ENCODE measurements around the gene DNAJB1.
A peak's percentile ranks its signal among the peaks of the same experiment; 100 is the strongest.
"Not testable (repeated sequence)": the region's sequence is repeated elsewhere in the genome, so short reads cannot be mapped to it uniquely, and the experiment has no call there.

DNAJB1 gene

DNA sequence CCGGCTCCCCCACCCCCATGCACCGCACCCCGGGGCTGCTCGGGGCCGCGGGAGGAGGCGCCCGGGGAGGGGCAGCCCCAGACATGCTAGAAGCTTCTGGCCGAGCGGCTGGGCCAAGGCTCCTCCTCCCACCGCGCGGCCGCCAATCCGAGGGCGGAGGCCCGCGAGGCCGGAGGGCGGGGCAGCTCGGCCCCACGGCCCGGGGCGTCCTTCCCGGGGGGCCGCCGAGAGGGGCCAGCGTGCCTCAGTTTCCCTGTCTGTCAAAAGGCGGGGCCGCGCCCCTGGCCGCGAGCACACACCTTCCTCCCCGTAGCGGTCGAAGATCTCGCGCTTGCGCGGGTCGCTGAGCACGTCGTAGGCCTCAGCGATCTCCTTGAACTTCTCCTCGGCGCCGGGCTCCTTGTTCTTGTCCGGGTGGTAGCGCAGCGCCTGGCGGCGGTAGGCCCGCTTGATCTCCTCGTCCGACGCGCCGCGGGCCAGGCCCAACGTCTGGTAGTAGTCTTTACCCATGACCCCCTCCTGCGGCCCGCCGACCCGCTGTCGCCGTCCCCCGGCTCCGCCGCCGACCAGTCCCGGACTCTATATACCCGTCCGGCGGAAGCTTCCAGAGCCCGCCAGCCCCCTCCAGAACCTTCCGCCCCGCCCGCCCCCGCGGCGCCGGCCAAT, at the start of gene DNAJB1:
TSS of gene DNAJB1 (minus strand) at position 558 of the 666 bp plus-strand sequence. CDS start at position 510, 48 bp downstream.
- peak; percentile 88 for DNase-seq (ENCODE audit: insufficient read length, low spot score)
- no peak for FAIRE-seq

DNA sequence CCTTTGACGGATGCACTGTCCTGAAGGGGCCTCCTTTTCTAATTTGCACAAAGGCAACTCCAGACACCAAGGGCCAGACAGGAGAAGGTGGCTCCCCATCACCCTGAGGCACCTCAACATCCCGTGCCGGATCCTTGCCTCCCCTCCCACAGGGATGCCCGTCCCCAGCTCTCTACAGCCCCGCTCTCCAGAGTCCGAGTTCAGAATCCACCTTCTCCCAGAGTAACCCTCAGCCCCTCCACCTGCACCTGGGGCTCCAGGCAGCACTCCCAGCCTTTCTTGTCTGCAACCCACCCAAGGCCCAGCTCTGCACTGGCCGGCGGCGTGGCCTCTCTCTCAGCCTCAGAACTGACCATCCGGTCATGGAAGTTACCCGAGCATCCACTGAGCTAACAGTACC, 48.9 kb upstream of the DNAJB1 start:
- DNase-seq (ENCODE audit: insufficient read length, low spot score) (no peak), FAIRE-seq (no peak)

DNA sequence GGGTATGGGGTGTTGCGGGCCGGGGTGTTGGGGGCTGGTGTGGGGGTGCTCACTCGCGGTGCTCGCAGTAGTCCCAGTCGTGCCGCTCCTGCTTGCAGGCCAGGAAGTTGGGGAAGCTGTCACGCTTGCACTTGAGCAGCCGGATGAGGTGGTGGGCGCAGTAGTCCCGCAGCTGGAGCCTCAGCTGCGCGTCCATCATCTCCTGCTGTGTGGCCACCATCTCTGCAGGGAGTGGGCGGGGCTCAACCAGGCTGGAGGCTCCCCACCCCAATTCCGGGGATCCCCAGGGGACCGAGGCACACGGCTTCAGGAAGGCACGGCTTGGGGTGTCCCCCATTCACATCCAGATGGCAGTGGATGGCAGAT, 48.5 kb upstream of the DNAJB1 start:
- no peak for DNase-seq (ENCODE audit: insufficient read length, low spot score)
- FAIRE-seq, result no peak

DNA sequence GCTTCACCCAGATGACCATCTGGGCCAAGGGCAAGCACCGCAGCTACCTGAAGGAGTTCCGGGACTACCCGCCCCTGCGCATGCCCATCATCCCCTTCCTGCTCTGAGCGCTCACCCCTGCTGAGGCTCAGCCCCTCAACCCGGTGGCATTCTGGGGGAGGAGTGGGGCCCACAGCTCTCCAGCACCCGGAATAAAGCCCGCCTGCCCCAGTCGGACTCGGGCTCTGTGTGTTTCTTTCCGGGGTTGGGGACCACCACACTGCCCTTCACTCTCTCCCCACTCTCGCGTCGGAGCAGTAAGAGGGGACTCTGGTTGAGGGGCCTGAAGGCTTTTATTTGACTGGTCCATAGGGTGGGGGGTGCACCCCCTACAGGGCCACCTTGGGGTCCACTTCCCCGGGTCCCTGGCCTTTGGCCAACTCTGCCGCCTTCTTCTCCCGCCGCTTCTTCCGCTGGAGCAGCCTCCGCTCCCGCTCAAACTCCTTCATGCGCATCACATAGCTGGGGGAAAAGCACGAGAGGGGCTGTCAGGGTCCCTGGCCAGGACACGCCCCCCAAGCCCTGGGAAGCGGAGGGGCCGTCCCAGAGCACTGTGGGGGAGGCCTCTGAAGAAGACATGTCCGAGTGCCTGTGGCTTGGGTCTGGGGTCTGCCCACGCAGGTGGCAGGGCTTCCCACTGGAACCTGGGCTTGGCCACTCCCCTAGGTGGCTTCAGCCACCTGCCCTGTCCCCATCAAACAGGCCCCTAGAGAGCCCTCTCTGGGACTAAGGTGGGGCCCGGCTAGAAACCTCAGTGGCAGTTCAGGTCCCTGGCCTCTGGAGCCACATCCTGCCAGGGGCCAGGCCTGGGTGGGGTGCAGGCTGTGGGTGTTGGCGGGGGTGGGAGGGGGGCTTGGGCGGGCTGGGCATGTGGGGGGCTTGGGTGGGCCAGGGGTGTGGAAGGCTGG, 47.8 kb upstream of the DNAJB1 start:
- FAIRE-seq (no peak), DNase-seq (ENCODE audit: insufficient read length, low spot score) (no peak)

DNA sequence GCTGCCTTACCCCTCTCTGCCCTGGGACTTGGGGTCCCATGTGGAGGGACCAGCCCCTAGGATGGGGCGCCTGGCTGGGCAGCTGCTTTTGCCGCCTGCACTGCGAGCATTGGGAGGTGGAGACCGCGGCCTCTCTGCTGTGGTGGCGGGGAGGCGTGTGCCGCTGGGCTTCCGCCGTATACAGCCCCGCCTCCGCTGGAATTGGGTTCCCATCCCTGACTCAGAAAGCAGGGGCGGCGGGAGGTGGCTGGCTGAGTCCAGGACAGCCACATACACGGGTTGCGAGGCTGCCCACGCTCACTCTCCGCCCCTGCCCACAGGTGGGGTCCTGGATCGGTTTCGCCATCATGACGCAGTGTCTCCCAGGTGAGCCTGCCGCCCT, 47.1 kb upstream of the DNAJB1 start:
- DNase-seq (ENCODE audit: insufficient read length, low spot score) (no peak), FAIRE-seq (no peak)

DNA sequence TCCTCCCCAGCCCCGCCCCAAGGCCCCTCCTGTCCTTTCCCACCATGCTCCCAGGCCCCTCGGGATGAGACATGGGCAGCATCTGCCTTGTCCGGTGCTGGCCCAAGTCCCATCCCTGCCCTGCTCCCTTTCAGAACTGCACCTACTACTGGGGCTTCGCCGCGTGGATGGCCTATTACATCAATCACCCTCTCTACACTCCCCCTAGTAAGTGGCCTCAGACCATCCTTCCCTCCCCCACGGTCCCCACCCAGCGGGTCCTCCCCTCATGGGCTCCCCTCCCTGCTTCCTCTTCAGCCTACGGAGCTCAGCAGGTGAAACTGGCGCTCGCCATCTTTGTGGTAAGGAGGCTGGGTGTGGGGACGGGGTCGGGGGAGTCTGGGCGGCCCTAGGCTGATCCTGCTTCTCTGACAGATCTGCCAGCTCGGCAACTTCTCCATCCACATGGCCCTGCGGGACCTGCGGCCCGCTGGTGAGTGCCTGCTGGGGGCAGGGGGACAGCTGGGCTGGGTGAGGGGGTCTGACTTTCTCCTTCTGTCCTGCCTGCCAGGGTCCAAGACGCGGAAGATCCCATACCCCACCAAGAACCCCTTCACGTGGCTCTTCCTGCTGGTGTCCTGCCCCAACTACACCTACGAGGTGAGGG, 46.6 kb upstream of the DNAJB1 start:
- FAIRE-seq; DNase-seq (ENCODE audit: insufficient read length, low spot score): not testable (repeated sequence)

DNA sequence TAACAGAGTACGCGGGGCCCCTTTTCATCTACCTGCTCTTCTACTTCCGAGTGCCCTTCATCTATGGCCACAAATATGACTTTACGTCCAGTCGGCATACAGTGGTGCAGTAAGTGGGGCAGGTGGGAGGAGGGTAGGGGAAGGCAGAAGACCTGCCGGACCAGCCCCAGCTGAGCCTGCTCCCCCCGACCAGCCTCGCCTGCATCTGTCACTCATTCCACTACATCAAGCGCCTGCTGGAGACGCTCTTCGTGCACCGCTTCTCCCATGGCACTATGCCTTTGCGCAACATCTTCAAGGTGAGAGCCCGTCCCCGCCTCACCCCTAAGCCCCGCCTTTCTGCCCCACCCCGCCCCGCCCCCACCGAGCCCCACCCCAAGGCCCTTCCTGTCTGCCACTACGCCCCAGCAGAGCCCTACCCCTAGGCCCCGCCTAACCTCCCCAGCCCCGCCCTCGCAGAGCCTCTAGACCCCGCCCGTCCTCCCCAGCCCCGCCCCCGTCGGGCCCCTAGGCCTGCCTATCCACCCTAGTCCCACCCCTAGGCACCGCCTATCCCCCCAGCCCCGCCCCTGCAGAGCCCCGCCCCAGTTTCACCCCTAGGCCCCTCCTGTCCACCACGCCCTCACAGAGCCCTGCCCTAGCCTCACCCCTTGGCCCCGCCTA, 45.9 kb upstream of the DNAJB1 start:
- DNase-seq (ENCODE audit: insufficient read length, low spot score) (peak; percentile 50), FAIRE-seq (no peak)

DNA sequence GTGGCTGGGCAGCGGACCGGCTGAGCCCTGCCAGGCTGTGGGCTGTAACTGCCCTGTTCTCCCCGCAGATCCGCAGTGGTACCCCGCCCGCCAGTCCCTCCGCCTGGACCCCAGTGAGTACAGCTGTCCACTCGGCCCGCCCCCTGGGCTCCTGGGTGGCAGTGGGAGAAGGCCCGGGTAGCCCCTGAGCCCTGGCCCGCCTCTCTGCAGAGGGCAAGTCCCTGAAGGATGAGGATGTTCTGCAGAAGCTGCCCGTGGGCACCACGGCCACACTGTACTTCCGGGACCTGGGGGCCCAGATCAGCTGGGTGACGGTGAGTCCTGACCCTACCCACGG, 45.4 kb upstream of the DNAJB1 start:
- DNase-seq (ENCODE audit: insufficient read length, low spot score) (no peak), FAIRE-seq (no peak)

DNA sequence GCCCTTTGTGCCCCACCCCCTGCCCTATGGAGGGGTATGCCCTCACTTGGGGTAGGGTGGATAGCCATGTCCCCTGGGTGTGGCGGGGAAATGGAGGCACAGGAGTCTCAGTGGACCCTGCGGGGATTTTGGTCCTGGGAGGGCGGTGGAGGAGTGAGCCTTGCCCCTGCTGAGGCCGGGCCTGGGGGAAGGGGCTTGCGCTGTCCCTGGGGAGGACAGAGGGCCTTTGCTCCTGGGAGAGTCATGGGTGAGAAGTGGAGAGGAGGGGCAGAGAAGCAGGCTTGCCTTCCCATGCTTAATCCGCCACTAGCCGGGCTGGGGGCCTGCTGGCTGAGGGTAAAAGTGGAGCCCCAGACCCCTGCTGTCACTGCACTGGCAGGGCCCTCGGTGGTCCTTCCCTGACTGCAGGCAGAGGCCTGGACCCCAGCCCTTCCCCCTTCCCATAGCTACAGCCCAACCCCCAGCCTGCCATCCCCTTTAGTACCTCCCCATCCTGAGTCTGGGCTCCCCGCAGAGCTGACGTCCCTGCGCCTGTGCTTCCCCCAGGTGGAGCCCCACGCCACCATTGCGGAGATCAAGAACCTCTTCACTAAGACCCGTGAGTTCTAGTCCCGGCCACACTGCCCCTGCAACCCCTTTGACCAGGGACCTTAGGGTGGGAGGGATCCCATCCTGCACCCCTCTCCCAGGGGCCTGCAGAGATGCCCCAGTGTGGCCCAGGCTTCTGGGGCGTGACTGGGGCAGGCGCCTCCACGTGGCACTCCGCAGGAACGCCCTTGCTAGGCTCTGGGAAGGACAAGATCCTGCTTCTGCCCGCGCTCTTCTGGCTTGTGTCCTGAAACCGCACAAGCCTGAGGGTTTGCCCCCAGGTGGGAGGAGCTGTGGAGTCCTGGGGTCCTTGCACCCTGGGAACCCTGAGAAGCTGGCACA, 44.7 kb upstream of the DNAJB1 start:
- no peak for DNase-seq (ENCODE audit: insufficient read length, low spot score)
- FAIRE-seq, result no peak

DNA sequence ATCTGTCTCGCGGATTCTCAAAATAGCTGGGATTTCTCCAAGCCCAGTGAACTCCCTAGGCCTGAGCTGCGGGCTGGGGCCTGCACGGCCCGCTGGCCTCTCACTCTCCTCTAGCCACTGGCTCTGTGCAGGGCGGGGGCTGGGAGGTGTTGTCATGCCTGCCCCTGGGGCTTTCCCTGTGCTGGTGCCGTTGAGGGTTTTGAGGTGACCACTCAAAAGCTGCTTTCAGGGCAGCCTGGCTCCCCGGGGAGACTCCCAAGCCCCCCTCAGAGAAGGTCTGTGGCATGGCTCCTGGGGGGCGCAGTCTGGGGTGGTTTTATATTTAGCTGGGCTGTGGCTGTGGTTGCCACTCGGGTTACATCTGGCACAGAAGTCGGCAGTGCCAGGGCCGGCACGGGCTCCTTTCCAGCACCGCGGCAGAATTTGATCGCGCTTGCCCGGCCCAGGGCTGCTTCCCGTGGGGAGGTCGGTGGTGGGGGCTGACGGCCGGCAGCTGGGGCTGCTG, 43.7 kb upstream of the DNAJB1 start:
- DNase-seq (ENCODE audit: insufficient read length, low spot score), result no peak
- FAIRE-seq, result no peak

DNA sequence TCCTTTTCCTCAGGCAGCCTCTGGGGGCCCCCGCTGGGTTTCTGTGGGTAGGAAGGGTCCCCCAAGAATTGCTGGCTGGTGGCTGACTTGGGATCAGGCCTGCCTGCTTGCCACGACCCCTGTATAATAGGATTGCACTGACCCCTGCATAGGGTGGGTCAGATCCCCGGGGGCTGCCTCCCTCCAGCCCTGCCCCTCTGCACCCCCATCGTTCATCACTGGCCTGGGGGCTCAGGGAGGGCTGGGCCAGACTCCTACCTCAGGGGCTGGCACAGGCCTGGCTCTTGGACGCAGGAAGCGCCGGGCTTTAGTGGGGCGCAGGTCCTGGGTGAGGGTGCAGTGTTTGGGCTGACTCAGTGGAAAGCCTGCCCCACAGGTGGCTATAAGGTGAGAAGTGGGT, 43.1 kb upstream of the DNAJB1 start:
- FAIRE-seq, result no peak
- no peak for DNase-seq (ENCODE audit: insufficient read length, low spot score)

DNA sequence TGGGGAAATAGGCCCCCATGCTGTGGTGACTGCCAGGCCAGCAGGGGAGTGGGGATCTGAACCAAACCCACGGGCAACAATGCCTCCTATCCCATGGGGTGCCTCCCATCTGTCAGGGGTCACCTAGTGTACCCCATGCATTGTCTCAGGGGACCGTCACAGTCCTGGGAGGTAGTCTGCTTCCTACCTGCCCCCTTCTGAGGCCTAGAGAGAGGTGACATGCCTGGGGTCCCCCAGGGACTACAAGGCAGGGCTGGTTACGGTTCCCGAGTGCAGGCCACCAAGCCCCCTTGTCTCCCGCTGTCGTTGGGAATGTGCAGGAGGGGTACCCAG, 42.5 kb upstream of the DNAJB1 start:
- FAIRE-seq (no peak), DNase-seq (ENCODE audit: insufficient read length, low spot score) (no peak)

DNA sequence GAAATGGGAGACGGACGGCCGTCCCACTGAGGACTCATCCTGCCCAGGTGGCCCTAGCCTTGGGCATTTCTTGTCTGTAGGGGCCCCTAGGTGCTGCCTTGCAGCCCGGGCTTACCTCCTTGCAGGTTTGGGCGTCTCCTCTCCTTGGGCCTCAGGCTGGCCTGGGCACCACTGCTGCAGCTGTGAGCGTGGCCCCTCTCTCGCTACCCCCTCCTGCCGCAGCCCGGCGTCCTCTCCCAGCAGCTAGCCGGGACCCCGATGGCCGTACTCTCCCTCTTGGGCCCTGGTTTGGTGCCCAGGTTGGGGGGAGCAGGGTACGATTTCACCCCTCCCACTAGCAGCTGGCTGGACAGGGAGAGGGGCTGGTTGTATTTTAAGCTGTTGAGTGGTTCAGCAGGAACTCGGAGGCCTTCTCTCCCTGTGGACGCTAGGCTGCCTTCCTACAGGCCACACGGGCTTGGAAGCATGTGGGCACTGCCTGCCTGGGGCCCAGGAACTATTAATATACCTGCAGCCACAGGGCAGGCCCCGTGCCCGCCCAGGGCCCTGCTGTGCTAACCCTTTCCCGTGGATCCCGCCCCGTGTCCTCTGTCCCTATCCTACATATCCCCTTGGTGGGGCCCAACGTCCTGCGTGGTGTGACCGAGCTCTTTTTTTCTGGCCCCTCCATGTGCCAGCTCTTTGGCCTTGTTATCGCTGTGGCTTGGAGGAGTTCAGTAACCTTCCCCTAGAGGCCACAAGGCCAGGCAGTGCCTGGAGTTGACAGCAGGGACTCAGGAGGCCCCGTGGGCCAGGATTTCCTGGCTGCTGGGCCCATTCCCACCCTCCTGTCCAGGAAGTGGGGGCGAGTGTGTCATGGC, 41.9 kb upstream of the DNAJB1 start:
- FAIRE-seq (no peak), DNase-seq (ENCODE audit: insufficient read length, low spot score) (no peak)

DNA sequence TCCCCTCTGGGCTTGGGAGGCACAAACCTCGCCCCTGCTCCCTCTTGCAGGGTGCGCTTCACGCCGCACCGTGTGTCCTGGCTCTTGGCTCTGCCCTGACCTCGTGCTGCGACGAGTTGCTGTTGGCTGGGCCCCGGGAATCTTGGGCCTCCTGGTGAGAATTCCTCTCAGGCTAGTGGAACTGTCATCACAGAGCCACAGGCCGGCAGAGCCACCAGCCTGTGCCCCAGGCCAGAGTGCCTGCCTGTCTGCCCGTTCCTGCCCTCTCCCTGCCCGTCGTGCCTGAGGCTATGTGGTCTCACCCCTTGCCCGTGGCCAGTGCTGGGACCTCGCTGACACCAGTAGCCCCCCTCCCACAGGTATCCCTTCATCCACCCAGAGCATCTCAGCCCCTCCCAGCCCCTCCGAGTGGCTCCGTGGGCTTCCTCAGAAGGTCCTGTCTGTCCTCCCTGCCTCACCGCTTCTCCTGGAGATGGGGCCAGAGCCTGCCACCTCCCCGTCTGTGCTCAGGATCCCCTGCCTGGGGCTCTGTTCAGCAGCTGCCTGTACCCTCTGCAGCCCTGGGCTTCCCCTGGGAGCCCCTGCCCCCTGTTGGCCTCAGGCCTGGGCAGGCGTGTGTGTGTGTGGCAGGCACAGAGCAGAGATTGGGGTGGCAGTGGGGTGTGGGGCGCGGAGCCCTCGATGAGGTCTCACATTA, 40.3 kb upstream of the DNAJB1 start:
- FAIRE-seq, result no peak

DNA sequence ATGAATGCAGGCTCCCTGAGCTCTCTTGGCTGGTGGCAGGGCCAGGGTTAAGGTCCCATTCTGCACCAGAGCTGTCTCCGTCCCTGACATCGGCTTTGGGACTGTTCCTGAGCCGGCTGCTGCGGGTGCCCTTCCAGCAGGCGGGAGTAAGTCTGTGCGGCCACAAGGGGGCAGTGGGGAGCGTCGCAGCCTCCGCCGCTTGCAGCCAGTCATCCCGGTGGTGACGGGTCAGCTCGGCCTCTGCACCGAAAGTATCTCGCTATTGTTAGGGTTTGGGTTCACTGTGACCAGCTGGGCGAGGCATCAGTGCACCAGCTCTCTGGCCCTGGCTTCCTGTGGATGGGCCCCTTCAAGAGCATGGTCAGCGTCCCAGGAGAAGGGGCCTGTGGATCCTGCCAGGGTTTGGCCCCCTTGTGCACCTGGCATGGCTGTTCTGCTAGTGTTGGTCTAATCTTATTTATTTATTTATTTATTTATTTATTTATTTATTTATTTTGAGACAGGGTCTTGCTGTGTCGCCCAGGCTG, 38.5 kb upstream of the DNAJB1 start:
- FAIRE-seq, result peak; percentile 82
- peak; percentile 96 for DNase-seq (ENCODE audit: insufficient read length, low spot score)

More for the DNA sequence above, 40.3 kb upstream of the DNAJB1 start:
- no peak for DNase-seq (ENCODE audit: insufficient read length, low spot score)

DNA sequence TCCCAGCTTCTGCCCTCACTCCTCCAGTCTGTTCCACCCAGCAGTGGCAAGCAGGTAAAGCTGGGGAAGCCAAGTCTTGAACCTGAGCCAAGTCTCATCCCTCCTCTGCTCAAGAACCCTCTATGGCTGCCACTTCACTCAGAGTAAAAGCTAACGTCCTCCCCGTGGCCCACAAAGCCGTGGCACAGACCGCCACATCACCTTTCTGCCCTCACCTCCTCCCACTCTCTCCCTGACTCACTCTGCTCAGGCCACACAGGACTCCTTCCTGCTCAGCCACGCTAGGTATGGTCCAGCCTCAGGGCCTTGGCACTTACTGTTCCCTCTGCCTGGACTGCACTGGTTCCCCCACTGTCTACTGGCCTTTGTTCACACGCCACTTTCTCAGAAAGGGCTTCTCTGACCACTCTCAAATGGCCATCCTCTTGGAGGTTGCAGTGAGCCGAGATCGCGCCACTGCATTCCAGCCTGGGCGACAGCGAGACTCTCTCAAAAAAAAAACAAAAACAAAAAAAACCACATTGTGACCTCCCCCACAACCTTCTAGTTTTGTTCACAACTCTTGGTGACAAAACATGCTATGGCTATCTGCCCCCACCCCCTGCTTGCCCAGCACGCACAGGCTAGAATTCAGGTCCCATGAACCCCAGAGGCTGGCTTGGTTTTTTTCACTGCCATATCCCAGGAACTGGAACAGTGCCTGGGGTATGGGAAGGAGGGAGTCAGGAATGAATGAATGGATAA, 37.9 kb upstream of the DNAJB1 start:
- FAIRE-seq (no peak), DNase-seq (ENCODE audit: insufficient read length, low spot score) (no peak)

DNA sequence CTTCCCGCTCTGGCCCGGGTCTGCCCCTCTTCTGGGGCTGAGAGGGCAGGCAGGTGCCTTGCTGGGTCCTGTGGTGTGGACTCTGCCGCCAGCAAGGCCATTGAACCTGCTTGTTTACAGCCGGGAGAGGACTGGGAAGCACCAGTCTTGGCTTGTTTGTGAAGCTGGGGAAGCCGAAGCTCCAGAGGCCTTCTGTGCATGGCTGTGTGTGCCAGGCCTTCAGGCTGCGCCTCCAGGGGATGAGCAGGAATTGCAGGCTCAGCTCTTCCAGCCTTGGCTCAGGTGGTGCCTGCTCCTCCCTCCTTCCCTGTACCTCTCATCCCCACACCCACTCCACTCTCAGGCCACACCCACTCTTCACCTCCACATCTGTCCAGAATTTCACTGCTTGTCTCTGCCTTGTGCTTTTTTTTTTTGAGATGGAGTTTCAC, 36.2 kb upstream of the DNAJB1 start:
- no peak for DNase-seq (ENCODE audit: insufficient read length, low spot score)
- FAIRE-seq, result no peak

DNA sequence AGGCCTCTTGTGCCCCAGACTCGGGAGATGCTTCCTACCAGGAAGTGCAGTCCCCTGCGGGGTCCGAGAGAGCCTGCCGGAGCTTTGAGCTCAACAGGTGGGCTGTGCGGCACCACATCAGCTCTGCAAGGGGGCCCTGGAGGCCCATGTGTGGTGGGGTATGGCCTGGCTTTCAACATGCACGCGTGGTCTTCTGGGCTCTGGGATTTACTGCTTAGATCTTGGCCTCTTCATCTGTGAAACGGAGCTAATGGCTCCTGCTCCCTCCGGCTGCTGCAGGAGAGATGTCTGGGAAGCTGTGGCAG, 35.7 kb upstream of the DNAJB1 start:
- no peak for DNase-seq (ENCODE audit: insufficient read length, low spot score)
- no peak for FAIRE-seq

All from GM19239 (cell line).